ENCODE measurements around the gene TMEM144. TPM values are rescaled to one million over a fixed set of nuclear protein-coding genes. Genes with fewer than 3 reads are reported as not detected.
"Not testable (repeated sequence)": the region's sequence is repeated elsewhere in the genome, so short reads cannot be mapped to it uniquely, and the experiment has no call there.

Gene TMEM144
- polyA plus RNA-seq, 3 donors: 4.0 to 5.5 (median 5.0) TPM

DNA sequence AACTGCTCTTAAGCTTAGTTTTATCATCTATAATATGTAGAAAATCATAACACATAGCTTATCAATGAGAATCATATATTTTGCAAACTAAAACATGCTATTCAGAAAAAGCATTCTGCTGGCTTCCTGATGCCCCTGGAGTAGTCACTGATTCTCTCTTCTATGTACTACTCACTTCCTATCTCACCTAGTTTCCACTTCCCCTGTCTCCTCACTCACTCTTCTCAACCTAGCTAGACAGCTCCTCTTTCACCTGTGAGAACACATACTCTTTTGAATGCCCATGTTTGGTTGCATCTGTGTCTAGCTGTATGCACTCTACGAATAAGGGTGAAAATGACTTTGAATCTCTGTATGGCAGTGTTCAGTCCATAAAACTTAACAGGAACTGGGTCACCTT is 9.3 kb downstream of the TMEM144 start:
- no peak for DNase-seq (ENCODE audit: extremely low read depth in 1 of 11, low read depth in 9 of 11, low spot score in 4 of 11)

DNA sequence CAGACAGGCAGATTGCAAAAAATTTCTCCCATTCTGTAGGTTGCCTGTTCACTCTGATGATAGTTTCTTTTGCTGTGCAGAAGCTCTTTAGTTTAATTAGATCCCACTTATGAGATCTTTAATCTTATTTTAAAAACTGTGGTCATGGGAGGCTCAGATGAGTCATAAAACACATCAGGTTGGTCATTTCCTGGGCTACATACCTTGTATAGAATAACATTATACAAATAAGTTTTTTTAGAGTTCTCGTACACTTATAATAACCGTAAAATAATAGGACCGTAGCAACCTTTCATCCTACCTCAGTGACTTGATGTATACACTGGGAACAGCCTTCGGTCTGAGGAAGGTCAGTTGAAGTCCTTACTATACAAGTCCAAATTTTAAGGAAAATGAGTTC is 14.0 kb downstream of the TMEM144 start:
- not testable (repeated sequence) for DNase-seq (ENCODE audit: extremely low read depth in 1 of 11, low read depth in 9 of 11, low spot score in 4 of 11)

DNA sequence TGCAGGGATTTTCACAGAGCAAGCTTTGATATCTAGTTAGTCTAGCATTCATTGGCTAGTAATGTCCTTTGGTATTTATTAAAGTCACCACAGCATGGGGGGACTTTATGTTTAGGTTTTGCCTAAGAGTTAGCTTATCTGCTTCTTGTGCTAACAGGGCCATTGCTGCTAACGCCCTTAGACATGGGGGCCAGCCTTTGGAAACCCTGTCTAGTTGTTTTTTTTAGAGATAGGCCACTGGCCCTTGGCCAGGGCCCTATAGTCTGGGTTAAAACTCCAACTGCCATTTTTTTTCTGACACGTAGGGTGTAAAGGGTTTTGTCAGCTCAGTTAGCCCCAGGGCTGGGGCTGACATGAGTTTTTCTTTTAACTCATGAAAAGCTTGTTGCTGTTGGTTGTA is 14.7 kb downstream of the TMEM144 start:
- DNase-seq (ENCODE audit: extremely low read depth in 1 of 11, low read depth in 9 of 11, low spot score in 4 of 11): not testable (repeated sequence)

- not testable (repeated sequence) for DNase-seq (ENCODE audit: extremely low read depth in 1 of 11, low read depth in 9 of 11, low spot score in 4 of 11)
These were observed 17.6 kb downstream of the TMEM144 start for GRCh38 chr4:158227880-158228279.

DNA sequence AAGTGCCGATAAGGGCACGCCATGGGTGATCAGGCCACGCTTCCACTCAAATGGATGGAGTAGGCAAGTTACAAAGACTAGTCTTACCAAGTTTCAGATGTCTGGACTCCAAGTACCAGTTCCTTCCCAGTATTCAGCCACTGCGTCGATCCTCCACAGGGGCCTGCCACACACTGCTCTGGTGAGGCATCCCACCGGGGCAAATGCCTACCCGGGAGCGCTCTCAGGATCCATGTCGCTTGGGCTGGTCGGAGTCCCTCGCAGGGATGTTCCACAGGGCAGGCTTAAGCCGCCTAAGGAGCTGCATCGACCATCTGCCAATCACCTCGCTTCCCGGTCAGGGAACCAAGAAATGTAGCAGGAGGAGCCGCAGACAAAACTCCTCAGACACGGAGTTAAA is 18.1 kb downstream of the TMEM144 start:
- DNase-seq (ENCODE audit: extremely low read depth in 1 of 11, low read depth in 9 of 11, low spot score in 4 of 11): not testable (repeated sequence)

DNA sequence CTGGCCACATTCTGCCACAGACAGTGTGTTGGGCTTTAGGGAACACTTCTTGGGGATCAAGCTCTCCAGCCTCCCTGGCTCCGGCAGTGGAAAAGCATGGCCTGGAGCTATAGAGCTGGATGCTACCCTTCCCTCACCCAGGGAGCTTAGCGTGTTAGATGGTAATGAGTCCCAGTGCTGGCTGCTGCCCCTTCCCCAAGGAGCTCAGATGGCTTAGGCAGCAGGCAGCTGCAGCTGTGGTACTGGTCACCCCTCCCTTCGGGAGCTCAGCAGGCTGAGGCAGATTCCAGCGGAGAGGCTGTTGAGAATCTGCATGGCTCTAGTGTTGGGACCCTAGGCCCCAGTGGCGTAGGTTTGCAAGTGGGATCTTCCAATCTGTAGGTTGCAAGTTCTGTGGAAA is 19.5 kb downstream of the TMEM144 start:
- no peak for DNase-seq (ENCODE audit: extremely low read depth in 1 of 11, low read depth in 9 of 11, low spot score in 4 of 11)

DNA sequence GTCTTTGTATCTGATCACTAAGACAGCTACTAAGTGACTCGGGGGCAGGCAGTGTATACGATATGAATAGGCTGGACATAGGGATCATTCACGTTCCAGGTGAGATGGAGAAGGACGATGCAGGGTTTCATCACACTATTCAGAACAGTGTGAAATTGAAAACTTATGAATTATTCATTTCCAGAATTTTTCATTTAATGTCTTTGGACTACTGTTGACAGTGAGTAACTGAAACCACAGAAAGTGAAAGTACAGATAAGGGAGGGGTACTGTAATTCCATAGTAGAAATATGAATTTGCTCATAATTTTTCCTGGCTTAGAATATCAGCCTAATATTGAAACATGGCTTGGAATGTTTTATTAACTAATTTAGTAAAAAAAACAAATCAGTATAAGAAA is 24.4 kb downstream of the TMEM144 start:
- DNase-seq (ENCODE audit: extremely low read depth in 1 of 11, low read depth in 9 of 11, low spot score in 4 of 11): no peak

- no peak for DNase-seq (ENCODE audit: extremely low read depth in 1 of 11, low read depth in 9 of 11, low spot score in 4 of 11)
These were observed 26.2 kb downstream of the TMEM144 start for GRCh38 chr4:158236304-158237030.

GRCh38 chr4:158238575-158238974 is 28.3 kb downstream of the TMEM144 start:
- DNase-seq (ENCODE audit: extremely low read depth in 1 of 11, low read depth in 9 of 11, low spot score in 4 of 11): no peak

- no peak for DNase-seq (ENCODE audit: extremely low read depth in 1 of 11, low read depth in 9 of 11, low spot score in 4 of 11)
These were observed 28.9 kb downstream of the TMEM144 start for GRCh38 chr4:158239196-158239595.

DNA sequence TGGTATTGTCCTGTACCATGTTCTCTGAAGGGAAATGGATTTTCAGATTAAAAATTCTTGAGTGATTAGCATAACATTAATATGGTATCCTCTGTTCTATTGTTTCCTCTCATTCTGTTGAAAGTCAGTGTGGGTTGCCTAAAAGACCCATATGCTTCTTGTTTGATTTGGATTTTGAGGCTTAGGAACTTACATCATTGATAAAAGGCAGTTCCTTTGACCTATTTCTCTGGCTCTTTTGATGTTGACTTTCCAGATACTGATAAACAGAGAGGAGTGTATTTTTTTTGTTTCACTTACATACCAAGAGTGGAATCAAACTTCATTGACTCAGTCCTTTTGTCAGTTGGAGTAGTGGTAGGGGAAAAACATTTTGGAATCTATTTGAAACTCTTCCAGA is 32.8 kb downstream of the TMEM144 start:
- no peak for DNase-seq (ENCODE audit: extremely low read depth in 1 of 11, low read depth in 9 of 11, low spot score in 4 of 11)

DNA sequence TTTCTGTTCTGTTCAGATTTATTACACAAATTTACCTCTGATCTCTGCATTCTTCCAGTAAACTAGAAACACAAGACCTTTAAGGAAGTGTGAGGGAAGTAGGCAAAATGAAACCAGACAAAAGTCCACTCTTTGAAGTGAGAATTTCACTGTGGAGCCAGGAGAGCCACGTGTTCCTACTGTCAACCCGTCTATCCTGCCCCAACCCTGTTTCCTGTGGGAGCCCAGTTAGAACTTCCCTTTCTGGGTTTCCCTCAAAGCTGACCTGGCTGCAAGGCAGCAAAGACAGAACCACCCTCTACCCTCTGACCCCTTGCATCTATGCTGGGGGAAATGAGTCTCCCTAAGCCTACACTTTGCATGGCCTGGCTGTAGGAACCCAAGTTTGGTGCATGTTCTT is 40.0 kb downstream of the TMEM144 start:
- DNase-seq (ENCODE audit: extremely low read depth in 1 of 11, low read depth in 9 of 11, low spot score in 4 of 11): no peak

DNA sequence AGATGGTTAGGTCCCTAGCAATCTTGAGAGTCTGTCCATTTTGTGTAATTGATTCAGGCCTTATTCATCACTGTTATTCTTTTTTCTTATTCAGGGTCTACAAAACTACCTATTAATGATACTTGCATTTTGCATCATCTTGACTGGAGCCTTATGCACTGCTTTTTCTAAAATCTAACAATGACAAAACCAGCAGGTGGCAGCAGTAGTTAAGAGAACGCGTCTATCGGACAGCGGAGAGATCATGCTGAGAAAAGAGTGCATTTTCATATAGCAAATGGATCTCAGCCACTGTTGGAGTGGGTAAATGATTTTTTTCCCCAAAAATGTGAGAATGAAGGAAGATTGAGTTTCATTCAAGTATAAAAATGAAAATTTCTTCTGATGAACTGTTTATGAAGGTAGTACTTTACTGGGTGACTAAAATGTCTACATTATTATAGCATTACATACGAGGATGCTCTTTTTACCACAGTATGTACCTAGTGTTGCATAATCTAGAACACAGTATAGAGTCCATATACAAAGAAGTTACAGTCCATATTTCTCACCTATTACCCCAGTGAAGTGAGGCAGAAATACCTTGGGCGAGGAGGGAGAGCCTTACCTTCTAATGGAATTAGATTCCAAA is 43.2 kb downstream of the TMEM144 start:
- peak in 10 of 11 donors; percentile 22 to 68 (median 44) for DNase-seq (ENCODE audit: extremely low read depth in 1 of 11, low read depth in 9 of 11, low spot score in 4 of 11)

DNA sequence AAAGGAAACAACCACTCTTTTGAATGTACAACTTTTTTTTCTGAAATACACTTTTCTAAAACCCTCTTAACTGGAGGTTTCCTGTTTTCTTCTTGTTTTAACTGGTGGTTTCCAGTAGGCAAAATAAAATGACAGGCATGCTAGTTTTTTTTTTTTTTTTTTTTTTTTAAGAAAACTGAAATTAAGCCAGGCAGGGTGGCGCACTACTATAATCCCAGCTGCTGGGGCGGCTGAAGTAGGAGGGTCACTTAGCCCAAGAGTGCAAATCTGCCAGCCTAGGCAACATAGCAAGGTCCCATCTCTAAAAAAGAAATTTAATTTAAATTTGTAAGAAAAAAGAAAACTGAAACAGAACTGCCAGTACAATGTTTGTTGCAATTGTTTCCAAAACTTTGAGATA is 44.0 kb downstream of the TMEM144 start:
- DNase-seq (ENCODE audit: extremely low read depth in 1 of 11, low read depth in 9 of 11, low spot score in 4 of 11): no peak

DNA sequence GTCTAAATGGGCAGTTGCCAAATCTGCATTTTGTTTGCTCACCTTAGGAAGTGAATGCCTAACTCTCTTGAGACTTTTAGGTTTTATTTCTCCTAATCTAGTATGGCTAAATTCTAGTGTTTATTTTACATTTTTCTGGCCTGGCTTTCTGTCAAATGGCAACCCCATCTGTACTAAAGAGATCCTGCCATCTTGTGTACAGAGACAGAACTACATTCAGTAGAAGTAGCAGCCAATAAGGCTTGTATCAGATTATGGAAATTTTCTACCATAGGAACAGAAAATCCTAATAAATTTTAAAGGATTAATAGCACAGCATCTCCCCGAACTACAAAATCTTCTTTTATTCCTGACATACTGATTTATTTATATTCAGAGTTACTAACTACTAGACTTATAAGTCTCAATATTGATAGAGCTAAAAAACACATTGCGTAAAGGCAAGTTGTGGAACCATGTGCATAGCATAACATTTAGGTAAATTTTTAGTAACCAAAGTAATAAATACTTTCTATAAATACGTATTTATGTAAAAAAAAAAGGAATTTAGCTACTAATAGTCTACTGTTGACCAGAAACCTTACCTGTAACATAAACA is 45.5 kb downstream of the TMEM144 start:
- DNase-seq (ENCODE audit: extremely low read depth in 1 of 11, low read depth in 9 of 11, low spot score in 4 of 11): peak in 3 of 11 donors; percentile 9 to 28 (median 13)

DNA sequence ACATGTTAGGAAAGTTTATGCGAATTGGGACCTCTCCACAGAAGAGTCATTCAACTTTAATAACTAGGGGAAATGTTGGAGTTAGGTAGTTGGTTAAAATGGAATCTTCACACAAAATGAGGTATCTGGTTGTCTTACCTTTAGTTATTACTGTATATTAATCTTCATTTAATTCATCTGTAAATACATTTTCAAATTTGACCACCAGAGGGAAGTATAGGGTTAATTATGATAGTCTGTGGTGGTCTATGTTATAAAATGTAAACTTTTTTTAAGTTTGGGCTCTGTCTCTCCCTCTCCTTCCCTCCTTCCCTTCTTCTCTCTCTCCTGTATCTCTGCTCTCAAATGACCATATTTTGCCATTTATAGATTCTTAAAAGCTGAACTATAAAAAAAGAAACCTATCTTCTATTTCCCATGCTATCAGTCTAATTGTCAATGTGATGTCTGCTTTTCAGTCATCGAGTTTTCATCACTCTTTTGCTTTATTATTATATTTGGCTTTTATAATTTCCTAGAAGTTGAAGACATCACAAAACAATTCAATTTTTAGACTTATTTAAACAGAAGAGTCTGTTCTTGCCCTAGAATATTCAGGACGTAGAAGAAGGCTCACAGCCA is 49.8 kb downstream of the TMEM144 start:
- DNase-seq (ENCODE audit: extremely low read depth in 1 of 11, low read depth in 9 of 11, low spot score in 4 of 11): peak in 2 of 11 donors; percentile 15 to 24

GRCh38 chr4:158261480-158261879 is 51.2 kb downstream of the TMEM144 start:
- DNase-seq (ENCODE audit: extremely low read depth in 1 of 11, low read depth in 9 of 11, low spot score in 4 of 11): no peak

GRCh38 chr4:158268553-158268952 is 58.3 kb downstream of the TMEM144 start:
- DNase-seq (ENCODE audit: extremely low read depth in 1 of 11, low read depth in 9 of 11, low spot score in 4 of 11): no peak

GRCh38 chr4:158274636-158275035 is 64.3 kb downstream of the TMEM144 start:
- DNase-seq (ENCODE audit: extremely low read depth in 1 of 11, low read depth in 9 of 11, low spot score in 4 of 11): no peak

GRCh38 chr4:158277558-158277957 is 67.3 kb downstream of the TMEM144 start:
- no peak for DNase-seq (ENCODE audit: extremely low read depth in 1 of 11, low read depth in 9 of 11, low spot score in 4 of 11)
